ENCODE results near the gene FAM186B. TPM values are rescaled to one million over a fixed set of nuclear protein-coding genes. Genes with fewer than 3 reads are reported as not detected.

The FAM186B gene
- total RNA-seq, 1 experiment from 2014 or later, result 0.30 TPM

GRCh38 chr12:49578471-49579112 is 26.8 kb downstream of the FAM186B start:
- intact Hi-C loops (cut with micrococcal nuclease), result no loop called here
- Mint-ChIP-seq H3K4me1 (ENCODE audit: insufficient read depth, unreplicated experiment) (peaks cover 6% of the 10 kb centered on the region), H3K9me3 (ENCODE audit: unreplicated experiment) (no peaks in the 10 kb centered on the region), H3K27me3 (ENCODE audit: insufficient read depth, unreplicated experiment) (no peaks in the 10 kb centered on the region), H3K36me3 (ENCODE audit: insufficient read depth, unreplicated experiment) (peaks cover 4% of the 10 kb centered on the region), H3K4me3 (ENCODE audit: unreplicated experiment) (no peak overlapping the region), H3K27ac (ENCODE audit: low read depth, unreplicated experiment) (no peak overlapping the region)
- DNase-seq (ENCODE audit: unreplicated experiment), result no peak
- POLR2A ChIA-PET, result interaction anchor here (0.7 kb wide), 1 partner anchor 219 kb away, joined by 6 read pairs; no protein-coding TSS in a partner anchor
- TF ChIP-seq CTCF (IDR thresholded peaks at IDR 0.05; ENCODE audit: unreplicated experiment), result no peak
- CTCF ChIA-PET, result interaction anchor here (2.8 to 6.8 kb wide), 3 partner anchors 25 to 289 kb away, joined by 14 to 69 read pairs (median 26); no protein-coding TSS in a partner anchor
- BruUV-seq (replicated peaks), result no TSS peak

- no peak for TF ChIP-seq CTCF (IDR thresholded peaks at IDR 0.05; ENCODE audit: unreplicated experiment)
- no peaks in the 10 kb centered on the region for H3K9me3 Mint-ChIP-seq (ENCODE audit: unreplicated experiment)
- H3K4me3 Mint-ChIP-seq (ENCODE audit: unreplicated experiment), result no peak overlapping the region
- DNase-seq (ENCODE audit: unreplicated experiment), result no peak
- ChIA-PET CTCF (interaction anchor here (0.5 to 6.8 kb wide), 3 partner anchors 24 to 319 kb away, joined by 3 to 69 read pairs (median 26); no protein-coding TSS in a partner anchor), POLR2A (interaction anchor here (1.2 kb wide), 1 partner anchor 10 kb away, joined by 3 read pairs; no protein-coding TSS in a partner anchor)
- H3K27me3 Mint-ChIP-seq (ENCODE audit: insufficient read depth, unreplicated experiment), result no peaks in the 10 kb centered on the region
- intact Hi-C loops (cut with micrococcal nuclease), result no loop called here
- no peak overlapping the region for H3K27ac Mint-ChIP-seq (ENCODE audit: low read depth, unreplicated experiment)
- H3K4me1 Mint-ChIP-seq (ENCODE audit: insufficient read depth, unreplicated experiment), result peaks cover 6% of the 10 kb centered on the region
- BruUV-seq (replicated peaks), result no TSS peak
- H3K36me3 Mint-ChIP-seq (ENCODE audit: insufficient read depth, unreplicated experiment), result peaks cover 4% of the 10 kb centered on the region
These were observed 27.7 kb downstream of the FAM186B start for GRCh38 chr12:49577589-49578315.

- Mint-ChIP-seq H3K4me1 (ENCODE audit: insufficient read depth, unreplicated experiment) (peaks cover 14% of the 10 kb centered on the region), H3K4me3 (ENCODE audit: unreplicated experiment) (peak overlapping the region; percentile 90), H3K36me3 (ENCODE audit: insufficient read depth, unreplicated experiment) (peaks cover 9% of the 10 kb centered on the region), H3K9me3 (ENCODE audit: unreplicated experiment) (no peaks in the 10 kb centered on the region), H3K27me3 (ENCODE audit: insufficient read depth, unreplicated experiment) (no peaks in the 10 kb centered on the region), H3K27ac (ENCODE audit: low read depth, unreplicated experiment) (peak overlapping the region; percentile 98)
- ChIA-PET POLR2A (interaction anchor here (1.3 kb wide), 1 partner anchor 14 kb away, joined by 3 read pairs; no protein-coding TSS in a partner anchor), CTCF (interaction anchor here (0.6 to 2.8 kb wide), 6 partner anchors 12 to 298 kb away, joined by 3 to 16 read pairs (median 4); no protein-coding TSS in a partner anchor)
- intact Hi-C loops (cut with micrococcal nuclease), result loop anchor here (5.0 kb wide), 1 partner anchor 211 kb away; no protein-coding TSS in a partner anchor
- BruUV-seq (replicated peaks), result TSS peak; percentile 57
- peak; percentile 22 for DNase-seq (ENCODE audit: unreplicated experiment)
- TF ChIP-seq CTCF (IDR thresholded peaks at IDR 0.05; ENCODE audit: unreplicated experiment), result no peak
These were observed 36.8 kb downstream of the FAM186B start for GRCh38 chr12:49568442-49569162.
